HG03280 (cell line): ENCODE data around the gene ATXN1.
A peak's percentile ranks its signal among the peaks of the same experiment; 100 is the strongest.
"Not testable (repeated sequence)": the region's sequence is repeated elsewhere in the genome, so short reads cannot be mapped to it uniquely, and the experiment has no call there.

Experiments
- ATAC-seq: cut with Tn5 transposase; IDR thresholded peaks from one replicate; pipeline ENCODE4 v1.9.1; 2021; ENCODE audit warnings: mild to moderate bottlenecking, moderate library complexity; ENCODE audit not compliant: unreplicated experiment

Gene ATXN1

GRCh38 chr6:16431106-16431505 lies 330.2 kb downstream of the ATXN1 start:
- no peak for ATAC-seq

- ATAC-seq: no peak
Measured at GRCh38 chr6:16430391-16431089, 330.7 kb downstream of the ATXN1 start.

- ATAC-seq: no peak
Measured at GRCh38 chr6:16429669-16430068, 331.6 kb downstream of the ATXN1 start.

GRCh38 chr6:16427124-16427523 lies 334.1 kb downstream of the ATXN1 start:
- no peak for ATAC-seq

DNA sequence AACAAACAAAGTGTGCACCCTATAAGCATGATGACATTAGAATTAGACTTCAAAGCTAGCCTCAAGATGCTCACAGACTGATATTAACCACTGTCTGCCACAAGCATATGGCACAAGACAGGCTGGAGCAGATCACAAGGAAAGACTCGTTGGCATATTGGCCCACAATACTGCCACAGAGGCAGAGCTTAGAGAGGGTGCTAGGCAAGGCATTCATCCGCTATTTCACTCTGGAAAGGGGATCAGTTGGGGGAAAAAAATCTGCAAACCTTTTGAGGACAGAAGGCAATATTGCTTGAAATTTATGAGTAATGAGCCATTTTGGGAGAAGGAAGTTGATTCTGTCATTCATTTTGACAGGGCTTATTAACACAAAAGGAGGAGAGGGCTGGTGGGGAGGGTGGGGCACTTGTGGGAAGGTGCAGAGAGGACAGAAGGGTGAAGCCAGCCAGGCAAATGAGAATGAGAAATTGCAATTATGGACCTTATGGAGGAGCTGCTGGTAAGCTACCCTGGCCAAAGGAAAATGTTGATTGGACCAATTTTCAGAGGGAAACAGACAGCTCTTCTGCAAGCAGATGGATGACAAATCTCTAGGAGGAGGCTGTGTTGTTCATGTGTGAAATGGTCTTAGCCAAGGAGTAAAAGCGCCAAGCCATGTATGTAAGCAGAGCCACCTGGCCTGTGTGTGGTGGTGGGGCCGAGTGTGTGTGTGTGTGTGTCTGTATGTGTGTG lies 335.2 kb downstream of the ATXN1 start:
- no peak for ATAC-seq

GRCh38 chr6:16421462-16421960 lies 339.7 kb downstream of the ATXN1 start:
- peak; percentile 10 for ATAC-seq

- ATAC-seq: peak; percentile 65
Measured at GRCh38 chr6:16420715-16421461, 340.4 kb downstream of the ATXN1 start.

DNA sequence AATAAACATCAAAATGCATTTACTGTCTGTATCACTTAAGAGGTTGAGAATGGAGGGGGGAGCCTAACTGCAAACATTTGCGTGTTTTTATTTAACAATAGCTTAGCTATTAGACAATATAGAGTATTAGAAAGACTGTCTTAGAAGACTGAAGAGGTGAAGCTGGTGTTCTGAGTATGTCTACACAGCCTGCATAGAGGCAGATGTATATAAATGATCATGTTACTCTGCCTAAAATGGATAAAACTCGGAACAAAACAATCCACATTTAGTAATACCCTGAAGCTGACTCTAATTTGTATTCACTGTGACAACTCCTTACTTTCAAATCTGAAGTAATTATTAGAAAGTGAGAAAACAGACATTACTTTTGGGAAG lies 340.9 kb downstream of the ATXN1 start:
- peak; percentile 15 for ATAC-seq

- ATAC-seq: peak; percentile 51
Measured at GRCh38 chr6:16419636-16420336, 341.5 kb downstream of the ATXN1 start.

GRCh38 chr6:16418151-16418550 lies 343.1 kb downstream of the ATXN1 start:
- no peak for ATAC-seq

GRCh38 chr6:16415677-16416076 lies 345.6 kb downstream of the ATXN1 start:
- ATAC-seq: no peak

GRCh38 chr6:16414205-16414604 lies 347.1 kb downstream of the ATXN1 start:
- ATAC-seq: peak; percentile 44

DNA sequence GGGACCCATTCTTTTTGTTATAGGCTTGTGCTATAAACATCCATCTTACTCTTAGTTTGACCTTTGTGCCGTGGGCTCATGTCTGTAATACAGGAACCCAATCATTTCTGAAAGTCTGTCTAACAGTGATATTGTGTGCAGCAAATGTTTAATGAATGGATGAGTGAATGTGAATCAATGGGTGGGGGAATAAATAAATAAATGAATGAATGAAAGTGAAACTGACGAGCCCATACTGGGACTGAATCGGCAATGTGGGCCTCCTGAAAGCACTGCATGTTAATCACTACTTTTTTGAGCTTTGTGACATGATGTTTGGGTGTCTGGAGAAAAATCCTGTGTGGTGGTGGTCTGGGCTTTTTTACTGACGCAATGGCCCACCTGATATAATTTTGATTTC lies 347.9 kb downstream of the ATXN1 start:
- no peak for ATAC-seq

- ATAC-seq: no peak
Measured at GRCh38 chr6:16412982-16413381, 348.3 kb downstream of the ATXN1 start.

DNA sequence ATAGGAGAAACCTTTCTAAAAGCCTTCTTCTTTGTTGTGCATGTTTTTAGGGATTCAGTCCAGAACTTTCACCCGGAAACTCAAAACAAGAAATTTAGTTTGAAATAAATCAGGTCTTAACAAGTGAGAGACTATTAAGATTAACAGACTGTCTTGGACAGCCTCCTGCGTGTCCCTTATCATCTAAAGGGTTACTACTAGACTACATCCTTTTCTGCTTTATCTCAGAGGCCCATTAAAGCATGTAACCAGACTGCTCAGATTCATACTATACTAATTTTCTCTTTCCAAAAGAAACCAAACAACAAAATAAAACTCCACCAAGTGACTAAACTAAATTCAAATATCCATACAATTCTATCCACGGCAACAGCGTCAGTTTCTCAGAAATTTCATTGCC lies 349.1 kb downstream of the ATXN1 start:
- ATAC-seq: no peak

DNA sequence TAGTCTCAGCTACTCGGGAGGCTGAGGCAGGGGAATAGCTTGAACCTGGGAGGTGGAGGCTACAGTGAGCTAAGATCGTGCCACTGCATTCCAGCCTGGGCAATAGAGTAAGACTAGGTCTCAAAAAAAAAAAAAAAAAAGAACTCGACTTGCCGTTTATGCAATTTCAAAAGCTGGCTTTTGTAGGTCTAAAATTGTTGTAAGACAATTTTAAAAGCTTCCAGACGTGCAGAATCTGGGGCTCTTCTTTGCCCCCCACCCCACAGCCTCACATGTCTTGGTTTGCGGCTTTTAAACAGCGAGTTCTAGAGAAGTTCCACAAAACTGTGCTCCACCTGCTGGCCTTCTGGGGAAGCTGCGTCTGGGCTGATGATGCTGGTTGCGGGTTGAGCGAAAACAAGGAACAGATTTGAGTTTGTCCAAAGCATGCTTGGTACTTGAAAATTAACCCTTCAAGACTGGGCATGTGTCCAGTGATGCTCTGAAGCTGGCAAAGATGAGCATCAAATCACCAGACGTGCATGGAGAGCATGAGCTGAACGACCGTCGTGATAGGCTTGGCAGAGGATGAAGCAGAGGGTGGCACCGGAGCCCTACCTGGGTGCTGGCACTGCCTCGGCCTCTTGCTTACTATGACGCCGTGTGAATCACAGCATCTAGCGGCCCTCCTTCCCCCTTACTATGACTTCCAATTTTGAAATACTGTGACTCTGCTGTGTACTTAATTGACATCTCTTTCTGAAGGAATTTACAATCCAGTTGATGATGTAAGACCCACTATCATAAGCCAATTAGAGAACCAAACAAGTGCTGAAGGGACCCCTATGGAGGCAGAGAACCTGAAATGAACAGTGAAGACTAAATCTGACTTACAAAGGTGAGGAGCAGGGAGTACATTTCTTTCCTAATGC lies 351.5 kb downstream of the ATXN1 start:
- peak; percentile 47 for ATAC-seq

DNA sequence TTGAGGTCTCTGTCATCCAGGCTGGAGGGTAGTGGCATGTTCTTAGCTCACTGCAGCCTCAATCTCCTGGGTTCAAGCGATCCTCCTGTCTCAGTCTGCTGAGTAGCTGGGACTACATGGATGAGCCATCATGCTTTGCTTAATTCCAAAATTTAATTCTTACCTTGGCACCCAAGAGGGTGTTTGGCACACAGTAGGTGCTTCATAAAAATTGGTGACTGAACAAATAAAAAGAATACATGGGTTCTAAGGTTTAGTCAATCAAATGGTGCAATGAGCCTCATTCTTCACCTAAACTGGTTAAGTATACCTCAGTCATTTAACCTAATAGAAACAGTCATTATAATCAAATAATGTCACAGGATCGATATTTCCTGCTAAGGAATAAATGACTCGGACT lies 352.5 kb downstream of the ATXN1 start:
- no peak for ATAC-seq

GRCh38 chr6:16406966-16407365 lies 354.3 kb downstream of the ATXN1 start:
- no peak for ATAC-seq

DNA sequence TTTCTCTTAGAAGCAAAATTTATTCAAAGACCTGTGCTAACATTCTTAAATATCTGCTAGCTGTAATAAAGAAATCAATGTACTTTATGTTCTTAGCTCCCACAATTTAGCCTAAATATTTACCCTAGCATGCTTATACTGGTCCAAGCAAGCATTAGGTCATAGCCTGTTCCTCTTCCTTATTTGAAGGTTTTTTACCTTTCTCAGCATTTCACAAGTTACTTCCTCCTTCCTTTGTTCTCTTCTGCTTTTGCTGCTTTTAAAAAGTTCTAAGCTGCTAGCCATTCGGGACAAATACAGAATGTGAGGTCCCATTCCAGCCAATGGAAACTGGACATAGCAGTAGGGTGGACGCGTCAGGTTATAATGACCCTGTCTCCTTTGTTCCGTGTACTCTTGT lies 354.7 kb downstream of the ATXN1 start:
- not testable (repeated sequence) for ATAC-seq

- ATAC-seq: no peak
Measured at GRCh38 chr6:16405375-16405774, 355.9 kb downstream of the ATXN1 start.
